HUES64 (cell line): ENCODE data around the gene S100A10.

ENCODE experiments used
- H3K27ac ChIP-seq: 2 replicates; pipeline ENCODE4 v1.7.0; 2013; ENCODE audit warnings: low read depth, low read length, inconsistent platforms
- H3K27me3 ChIP-seq: 2 replicates; pipeline ENCODE4 v1.6.1; 2013; ENCODE audit warnings: mild to moderate bottlenecking, low read length; ENCODE audit not compliant: insufficient read depth
- H3K36me3 ChIP-seq: 2 replicates; pipeline ENCODE4 v1.6.1; 2013; ENCODE audit warnings: mild to moderate bottlenecking, low read length; ENCODE audit not compliant: insufficient read depth
- H3K4me1 ChIP-seq: 2 replicates; pipeline ENCODE4 v1.6.1; 2013; ENCODE audit warnings: mild to moderate bottlenecking, low read length, moderate library complexity; ENCODE audit not compliant: insufficient read depth
- H3K4me3 ChIP-seq: 2 replicates; pipeline ENCODE4 v1.5.1; 2013; ENCODE audit warnings: mild to moderate bottlenecking, low read length, moderate library complexity
- H3K9ac ChIP-seq: 2 replicates; pipeline ENCODE4 v1.6.1; 2013; ENCODE audit warnings: mild to moderate bottlenecking, low read depth, low read length
- H3K9me3 ChIP-seq: 2 replicates; pipeline ENCODE4 v1.6.1; 2013; ENCODE audit warnings: low read depth, low read length; ENCODE audit not compliant: insufficient read depth
- WGBS: fragments of 150-250, 120-280 bp; methylation state at CpG from one replicate; pipeline ENCODE4 v1.1.7; 2013; ENCODE audit warnings: missing lambda C conversion rate; 5-methylcytosine and 5-hydroxymethylcytosine counted together

The S100A10 gene

DNA sequence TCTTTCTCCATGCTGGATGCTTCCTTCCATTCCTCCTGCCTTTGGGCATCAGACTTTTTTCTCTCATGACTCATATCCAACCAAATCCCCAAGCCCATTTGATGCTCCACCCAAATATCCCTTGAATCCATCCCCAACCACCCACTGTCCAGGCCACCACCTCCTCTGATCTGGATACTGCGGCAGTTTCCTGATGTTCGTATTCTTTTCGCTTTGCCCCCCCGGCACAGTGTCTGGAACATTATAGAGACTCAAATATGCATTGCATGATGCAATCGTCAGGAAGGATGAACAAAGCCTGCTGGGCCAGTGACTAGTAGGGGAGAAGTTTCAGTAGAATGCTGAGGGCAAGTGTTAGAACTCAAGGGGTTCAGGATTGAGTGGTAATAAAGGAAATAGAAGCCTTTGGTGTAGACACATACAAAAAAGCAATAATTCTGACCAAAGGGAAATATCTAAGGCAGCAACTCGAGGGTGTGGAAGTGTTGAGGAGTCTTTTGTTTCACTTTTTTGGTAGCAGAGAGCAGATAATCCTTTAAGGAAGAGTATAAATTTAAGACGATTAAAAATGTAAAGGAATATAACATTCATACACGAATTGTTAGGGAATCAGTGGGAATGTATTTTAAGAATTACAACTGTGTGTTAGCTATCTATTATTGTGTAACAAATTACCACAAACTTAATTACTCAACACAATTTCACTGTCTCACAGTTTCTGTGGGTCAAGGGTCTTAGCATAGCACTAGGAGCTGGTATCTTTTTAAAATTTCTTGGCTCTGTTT is 35.7 kb upstream of the S100A10 start:
- no peaks in the 10 kb centered on the region for H3K9me3 ChIP-seq
- H3K36me3 ChIP-seq: peaks cover 36% of the 10 kb centered on the region
- H3K9ac ChIP-seq: no peak overlapping the region
- no peaks in the 10 kb centered on the region for H3K27me3 ChIP-seq
- WGBS: 94% methylated on average over 8 of the region's 8 CpGs
- peaks cover 6% of the 10 kb centered on the region; the same call in 1 of the 2 replicates for H3K4me1 ChIP-seq
- no peak overlapping the region for H3K4me3 ChIP-seq
- H3K27ac ChIP-seq: no peak overlapping the region

DNA sequence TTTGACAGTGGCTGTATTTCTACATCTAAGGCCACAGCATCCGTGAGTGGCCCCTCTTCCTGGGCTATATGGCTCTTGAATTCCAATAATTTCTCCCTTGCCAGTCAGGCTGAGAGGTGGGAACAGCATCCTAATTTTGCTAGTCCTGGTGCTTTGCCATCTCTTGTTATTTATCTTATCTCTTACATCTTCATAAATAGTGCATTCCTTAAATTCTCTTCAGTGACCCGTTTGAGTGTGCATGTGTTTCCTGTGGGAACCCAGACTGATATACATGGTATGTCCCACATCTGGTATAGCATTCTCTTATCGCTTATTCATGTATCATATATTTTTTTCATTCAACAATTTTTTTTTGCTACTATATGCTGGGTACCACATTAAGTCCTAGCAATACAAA is 33.2 kb upstream of the S100A10 start:
- WGBS: 91% methylated on average over 3 of the region's 3 CpGs
- Histone ChIP-seq H3K9ac (no peak overlapping the region), H3K36me3 (peaks cover 11% of the 10 kb centered on the region), H3K4me1 (peaks cover 9% of the 10 kb centered on the region; the same call in 1 of the 2 replicates), H3K4me3 (no peak overlapping the region), H3K27ac (no peak overlapping the region), H3K27me3 (no peaks in the 10 kb centered on the region), H3K9me3 (no peaks in the 10 kb centered on the region)

DNA sequence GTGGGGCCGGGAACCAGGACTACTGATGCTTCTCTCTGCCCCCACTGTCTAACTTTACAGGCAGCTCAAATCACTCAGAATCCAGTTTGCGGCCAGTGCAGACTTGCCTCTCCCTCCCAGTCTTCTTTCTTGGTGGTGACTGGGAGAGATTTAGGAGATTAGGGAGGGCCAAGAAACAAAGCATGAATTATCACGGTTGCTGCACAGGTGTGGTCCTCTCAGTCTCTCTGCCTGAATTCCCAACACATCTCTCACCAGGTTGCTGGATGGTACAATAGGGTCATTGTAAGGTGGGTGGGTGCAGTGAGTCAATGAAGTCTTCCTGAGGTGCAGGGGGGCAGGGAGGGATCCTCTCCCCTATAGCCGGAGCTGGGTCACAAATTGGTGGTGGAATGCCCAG is 30.6 kb upstream of the S100A10 start:
- Histone ChIP-seq H3K9me3 (no peaks in the 10 kb centered on the region), H3K27me3 (no peaks in the 10 kb centered on the region), H3K4me1 (peaks cover 12% of the 10 kb centered on the region; the same call in 1 of the 2 replicates), H3K4me3 (no peak overlapping the region), H3K9ac (no peak overlapping the region), H3K27ac (no peak overlapping the region), H3K36me3 (no peaks in the 10 kb centered on the region)
- WGBS: 92% methylated on average over 3 of the region's 4 CpGs

DNA sequence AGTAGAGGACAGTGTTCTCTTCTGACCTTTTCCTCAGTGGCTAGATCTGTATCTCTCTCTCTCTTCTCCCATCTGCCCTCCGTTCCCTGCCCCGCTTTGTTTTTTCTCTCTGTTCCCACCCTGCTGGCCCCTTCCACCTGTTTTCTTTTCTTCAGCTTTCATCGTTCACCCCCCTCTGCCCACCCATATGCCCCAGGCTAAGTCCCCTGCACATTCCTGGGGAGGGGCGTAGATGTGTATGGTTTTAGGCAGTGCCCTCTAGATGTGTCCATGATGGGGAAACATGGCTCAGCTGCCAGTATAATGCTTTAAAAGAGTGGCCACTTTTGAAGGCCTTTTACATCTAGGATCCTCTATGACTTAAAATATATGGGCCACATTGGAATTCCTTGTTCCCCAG is 29.6 kb upstream of the S100A10 start:
- no peak overlapping the region for H3K4me3 ChIP-seq
- H3K27ac ChIP-seq: no peak overlapping the region
- H3K9me3 ChIP-seq: no peaks in the 10 kb centered on the region
- 91% methylated on average over 4 of the region's 4 CpGs for WGBS
- peaks cover 12% of the 10 kb centered on the region; the same call in 1 of the 2 replicates for H3K4me1 ChIP-seq
- no peak overlapping the region for H3K9ac ChIP-seq
- H3K36me3 ChIP-seq: no peaks in the 10 kb centered on the region
- H3K27me3 ChIP-seq: no peaks in the 10 kb centered on the region

DNA sequence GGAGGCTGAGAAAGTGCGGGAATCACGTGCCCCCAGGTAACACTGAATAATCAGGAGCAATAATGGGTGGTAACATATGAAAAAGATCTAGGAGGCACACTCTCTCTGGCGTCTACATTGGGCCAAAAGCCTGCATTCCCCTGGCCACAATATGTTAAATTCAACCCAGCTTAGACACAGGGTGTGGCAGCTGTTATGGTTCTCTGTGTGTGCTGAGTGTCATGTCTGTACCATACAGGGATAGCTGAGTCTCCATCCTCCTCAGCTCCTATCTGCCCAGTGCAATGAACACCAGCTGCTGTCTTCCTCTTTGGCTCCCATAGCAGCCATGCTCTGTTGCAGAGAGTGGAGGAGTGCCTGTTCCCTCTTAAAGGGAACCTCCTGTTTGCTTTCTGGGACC is 28.8 kb upstream of the S100A10 start:
- Histone ChIP-seq H3K4me1 (peaks cover 12% of the 10 kb centered on the region; the same call in 1 of the 2 replicates), H3K4me3 (no peak overlapping the region), H3K27ac (no peak overlapping the region), H3K9me3 (no peaks in the 10 kb centered on the region), H3K36me3 (no peaks in the 10 kb centered on the region), H3K9ac (no peak overlapping the region), H3K27me3 (no peaks in the 10 kb centered on the region)
- 96% methylated on average over 3 of the region's 3 CpGs for WGBS

DNA sequence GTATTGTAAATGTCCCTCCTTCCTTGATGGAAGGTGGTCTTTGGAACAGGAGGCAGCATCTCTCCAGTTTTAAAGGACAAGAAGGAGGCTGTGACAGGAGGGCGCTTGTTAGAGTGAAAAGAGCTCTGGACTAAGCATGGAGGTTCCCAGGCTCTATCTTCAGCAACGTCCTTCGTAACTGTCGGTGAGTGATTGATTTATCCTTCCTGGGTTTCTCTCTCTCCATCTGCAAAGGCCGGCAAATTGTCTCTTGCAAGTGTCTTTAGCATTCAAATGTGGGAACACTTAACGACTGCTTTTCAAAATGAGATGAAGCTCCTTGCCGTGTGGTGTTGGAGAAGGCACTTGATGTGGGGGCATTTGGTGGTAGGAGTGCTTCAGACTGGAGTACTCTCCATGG is 27.9 kb upstream of the S100A10 start:
- H3K36me3 ChIP-seq: no peaks in the 10 kb centered on the region
- H3K27ac ChIP-seq: no peak overlapping the region
- H3K27me3 ChIP-seq: no peaks in the 10 kb centered on the region
- 70% methylated on average over 7 of the region's 7 CpGs for WGBS
- H3K9me3 ChIP-seq: no peaks in the 10 kb centered on the region
- no peak overlapping the region for H3K4me3 ChIP-seq
- H3K9ac ChIP-seq: no peak overlapping the region
- peaks cover 12% of the 10 kb centered on the region; the same call in 1 of the 2 replicates for H3K4me1 ChIP-seq

DNA sequence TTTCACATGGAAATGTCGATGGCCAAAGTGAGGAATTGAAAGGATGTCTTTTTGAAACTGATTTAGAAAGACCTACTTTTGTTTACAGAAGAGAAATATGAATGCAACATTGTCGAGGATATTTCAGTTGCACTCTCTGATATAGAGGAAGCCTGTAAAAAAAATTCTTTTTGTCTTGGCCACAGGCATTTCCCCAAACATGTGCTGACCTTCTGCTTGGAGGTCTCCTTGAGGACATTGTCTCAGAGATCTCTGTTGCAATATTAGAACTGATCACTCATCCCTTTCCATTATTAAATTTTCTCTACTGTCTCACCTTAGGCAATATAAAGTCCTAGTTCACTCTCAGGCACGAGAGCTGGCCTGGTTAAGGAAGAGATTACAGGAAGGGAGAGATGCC is 27.2 kb upstream of the S100A10 start:
- Histone ChIP-seq H3K4me3 (no peak overlapping the region), H3K9ac (no peak overlapping the region), H3K9me3 (no peaks in the 10 kb centered on the region), H3K4me1 (peaks cover 12% of the 10 kb centered on the region; the same call in 1 of the 2 replicates), H3K36me3 (no peaks in the 10 kb centered on the region), H3K27me3 (no peaks in the 10 kb centered on the region), H3K27ac (no peak overlapping the region)
- WGBS: 91% methylated on average over 3 of the region's 3 CpGs

DNA sequence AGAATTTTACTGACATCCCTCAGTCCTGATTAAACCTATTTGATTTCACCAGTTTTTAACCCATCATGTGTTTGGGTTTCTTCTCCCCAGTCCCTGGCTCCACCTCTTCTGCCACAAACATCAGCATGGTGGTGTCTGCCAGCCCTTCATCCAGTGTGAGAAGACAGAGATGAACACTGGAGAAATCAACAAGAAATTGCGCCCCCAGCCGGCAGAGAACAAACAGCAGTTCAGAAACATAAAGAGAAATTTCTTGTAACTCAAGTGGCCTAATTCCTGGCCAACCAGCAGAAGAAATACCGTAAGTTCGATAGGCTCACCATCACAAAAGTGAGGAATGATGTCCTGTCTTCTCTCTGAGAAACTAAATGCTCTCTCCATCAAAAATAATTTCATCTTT is 24.9 kb upstream of the S100A10 start:
- H3K4me1 ChIP-seq: peaks cover 6% of the 10 kb centered on the region
- H3K27me3 ChIP-seq: no peaks in the 10 kb centered on the region
- 52% methylated on average over 4 of the region's 4 CpGs for WGBS
- H3K27ac ChIP-seq: no peak overlapping the region
- no peaks in the 10 kb centered on the region for H3K9me3 ChIP-seq
- H3K4me3 ChIP-seq: no peak overlapping the region
- H3K36me3 ChIP-seq: no peaks in the 10 kb centered on the region
- H3K9ac ChIP-seq: no peak overlapping the region

DNA sequence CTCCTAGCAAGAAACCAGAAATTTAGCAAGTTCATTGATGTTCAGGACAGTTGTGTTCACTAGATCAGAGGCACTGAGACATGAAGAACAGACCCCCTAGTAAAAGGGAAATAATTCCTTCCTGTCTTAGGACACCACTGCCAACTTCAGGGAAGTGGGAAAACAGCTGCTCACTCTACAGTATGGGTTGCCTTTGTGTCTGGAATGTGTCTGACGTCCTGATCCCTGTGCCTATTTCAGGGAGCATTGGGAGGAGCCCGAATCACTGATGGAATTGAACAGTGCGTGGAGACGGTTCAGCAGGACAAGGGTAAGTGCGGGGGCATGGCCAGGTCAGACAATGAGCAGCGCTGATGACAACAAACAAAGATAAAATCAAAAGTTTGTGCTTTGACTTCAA is 22.1 kb upstream of the S100A10 start:
- WGBS: 82% methylated on average over 6 of the region's 6 CpGs
- Histone ChIP-seq H3K36me3 (no peaks in the 10 kb centered on the region), H3K9ac (no peak overlapping the region), H3K27ac (no peak overlapping the region), H3K4me3 (no peak overlapping the region), H3K4me1 (peaks cover 3% of the 10 kb centered on the region), H3K27me3 (no peaks in the 10 kb centered on the region), H3K9me3 (no peaks in the 10 kb centered on the region)

DNA sequence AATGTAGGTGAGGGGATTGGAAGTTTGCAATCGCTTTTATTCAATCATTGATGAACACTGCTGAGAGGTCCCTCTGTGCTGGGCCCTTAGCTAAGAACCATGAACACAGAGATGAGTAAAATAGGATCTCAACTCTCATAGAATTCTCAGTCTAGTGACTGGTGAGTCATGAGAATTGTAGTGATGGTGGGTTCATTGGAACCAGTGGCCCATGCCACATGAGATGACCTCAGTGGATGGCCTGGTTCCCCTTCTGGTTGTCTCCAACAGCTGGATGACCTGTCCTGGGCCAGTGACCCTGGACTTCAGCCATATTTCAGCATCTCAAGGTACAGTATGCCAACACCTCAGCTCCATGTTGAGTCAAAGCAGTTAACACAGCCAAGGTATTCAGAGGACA is 21.3 kb upstream of the S100A10 start:
- no peak overlapping the region for H3K27ac ChIP-seq
- WGBS: 95% methylated on average over 1 of the region's 1 CpG
- H3K9me3 ChIP-seq: no peaks in the 10 kb centered on the region
- no peak overlapping the region for H3K4me3 ChIP-seq
- H3K36me3 ChIP-seq: no peaks in the 10 kb centered on the region
- no peak overlapping the region for H3K9ac ChIP-seq
- no peaks in the 10 kb centered on the region for H3K27me3 ChIP-seq
- peaks cover 3% of the 10 kb centered on the region for H3K4me1 ChIP-seq

DNA sequence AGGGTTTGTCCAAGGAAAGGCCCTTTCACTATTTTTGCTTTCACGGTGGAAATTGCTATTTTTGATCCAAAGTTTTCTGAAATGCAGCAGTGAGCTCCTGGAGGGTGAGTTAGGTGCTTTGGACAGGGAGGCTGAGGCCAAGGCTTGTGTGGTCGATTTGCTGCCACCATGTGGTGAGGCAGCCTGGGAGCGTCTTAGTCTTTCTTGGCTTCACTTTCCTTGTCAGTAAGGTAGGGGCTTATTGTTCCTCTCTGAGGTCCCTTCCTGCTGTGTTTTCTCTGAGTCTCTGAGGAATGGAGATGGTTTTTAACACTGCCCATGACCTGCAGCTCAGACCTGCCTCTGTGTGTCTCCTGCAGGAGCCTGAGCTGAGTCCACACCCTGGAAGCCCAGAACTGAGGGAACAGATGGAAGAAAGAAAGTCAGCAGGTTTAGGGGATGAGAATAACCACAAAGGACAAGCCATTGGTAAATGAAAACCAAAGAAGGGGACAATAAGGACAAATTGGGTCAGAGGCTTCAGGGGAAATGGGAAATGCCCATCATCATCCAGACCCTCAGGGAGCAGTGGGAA is 20.1 kb upstream of the S100A10 start:
- Histone ChIP-seq H3K4me1 (peaks cover 3% of the 10 kb centered on the region), H3K27me3 (no peaks in the 10 kb centered on the region), H3K9me3 (no peaks in the 10 kb centered on the region), H3K27ac (no peak overlapping the region), H3K9ac (no peak overlapping the region), H3K4me3 (no peak overlapping the region), H3K36me3 (no peaks in the 10 kb centered on the region)
- WGBS: 5% methylated on average over 3 of the region's 3 CpGs
